Measurements from ENCODE around the gene CFAP20DC.
"Not testable (repeated sequence)": the region's sequence is repeated elsewhere in the genome, so short reads cannot be mapped to it uniquely, and the experiment has no call there.

CFAP20DC gene

DNA sequence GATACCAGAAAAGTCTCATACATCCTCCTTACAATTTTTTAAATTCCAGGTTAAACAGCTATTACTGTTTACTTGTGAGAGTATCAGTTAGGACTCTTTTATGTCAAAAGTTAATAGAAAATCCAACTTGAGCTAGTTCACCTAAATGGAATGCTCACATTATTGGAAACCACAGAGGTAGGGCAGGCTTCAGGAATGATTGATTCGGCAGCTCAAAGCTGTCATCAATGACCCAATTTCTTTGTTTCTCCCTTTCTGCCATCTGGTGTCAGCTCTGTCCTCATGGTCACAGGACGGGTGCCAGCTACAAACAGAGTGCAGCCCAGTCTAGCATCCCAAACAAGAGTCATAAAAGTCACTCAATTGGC is 32.2 kb downstream of the CFAP20DC start:
- peak in 1 of 2 experiments; percentile 0 for DNase-seq

DNA sequence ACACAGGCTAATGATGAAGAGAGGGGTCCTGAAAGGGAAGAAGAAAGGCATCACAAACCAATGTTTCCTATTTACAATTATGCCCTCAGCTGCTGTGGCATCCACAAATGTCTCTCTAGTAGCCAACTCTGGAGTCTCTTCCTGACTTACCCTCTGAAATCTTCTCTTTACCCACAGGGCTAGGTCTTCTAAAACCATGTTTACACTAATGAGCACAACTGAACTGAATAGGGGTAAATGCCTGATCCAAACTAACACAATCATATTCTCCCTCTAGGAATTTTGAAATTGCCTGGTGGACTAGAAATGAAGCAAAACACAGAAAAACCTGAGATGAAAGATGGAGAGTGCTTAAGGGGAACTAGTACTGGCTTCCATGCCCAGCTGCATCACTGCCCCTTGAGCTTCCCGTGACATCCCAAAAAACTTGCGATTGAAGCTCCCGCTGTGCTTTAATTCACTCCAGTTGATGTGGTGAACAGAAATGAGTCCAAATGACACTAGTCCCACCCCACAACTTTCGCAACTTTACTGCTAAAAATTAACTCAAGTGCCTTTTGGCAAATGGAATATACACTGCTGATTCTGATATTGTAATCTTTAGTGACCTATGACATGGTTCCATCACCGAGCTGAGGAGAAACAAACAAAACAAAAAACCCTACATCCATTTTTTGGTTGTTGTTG is 32.8 kb downstream of the CFAP20DC start:
- no peak for DNase-seq

DNA sequence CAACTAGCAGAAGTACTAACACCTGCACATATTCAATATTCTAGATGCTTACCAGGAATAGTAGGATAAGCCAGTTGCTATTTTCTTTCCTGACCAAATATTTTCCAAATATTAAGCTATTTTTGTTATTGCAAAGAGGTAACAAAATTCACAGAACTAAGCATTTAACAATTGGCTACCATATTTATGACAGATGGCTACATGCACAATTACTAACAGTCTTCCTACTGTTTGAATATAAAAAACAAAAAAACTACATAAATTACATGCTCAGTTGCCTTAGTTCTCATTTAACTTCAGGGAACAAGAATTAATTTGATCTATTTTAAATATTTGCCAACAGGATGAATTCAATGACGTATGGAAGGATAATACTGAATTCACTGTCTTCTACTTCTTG is 36.2 kb downstream of the CFAP20DC start:
- DNase-seq = no peak

DNA sequence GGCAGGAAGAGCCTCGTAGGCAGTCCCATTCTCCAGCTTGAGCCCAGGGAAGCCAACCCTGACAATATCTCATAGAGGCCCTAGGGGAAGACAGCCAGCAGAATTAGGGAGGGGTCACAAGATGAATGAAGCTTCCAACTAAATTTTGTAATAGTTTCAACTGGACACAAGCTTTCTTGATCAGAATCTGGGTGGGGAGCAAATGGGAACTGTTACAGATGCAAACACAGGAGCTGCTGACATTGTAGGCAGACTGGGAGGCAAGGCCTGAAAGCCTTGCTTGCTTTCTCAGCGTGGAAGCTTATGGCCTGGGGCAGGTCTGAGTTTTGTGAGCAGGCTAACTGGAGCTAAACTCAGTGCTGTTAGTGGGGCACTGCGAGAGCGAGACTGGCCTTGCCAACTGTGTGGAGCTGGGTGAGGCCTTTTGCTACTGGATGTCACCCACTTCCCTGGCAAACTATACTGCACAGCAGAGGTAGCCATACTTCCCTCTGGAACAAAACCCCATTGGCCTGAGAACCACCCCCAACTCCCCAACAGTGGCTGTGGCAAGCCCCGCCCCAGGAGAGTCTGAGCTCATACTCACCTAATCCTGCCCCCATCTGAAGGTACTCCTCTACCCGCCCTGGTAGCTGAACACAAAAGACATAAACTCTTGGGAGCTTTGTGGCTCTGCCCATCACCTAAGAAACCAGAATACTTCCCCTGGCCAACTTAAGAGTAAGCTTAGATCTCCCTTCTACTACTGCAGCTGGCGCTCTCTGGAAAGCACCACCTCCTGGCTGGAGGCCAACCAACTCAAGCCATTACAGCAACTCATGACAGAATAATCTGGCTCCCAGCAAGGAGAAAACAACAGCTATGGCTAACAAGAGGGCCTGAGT is 42.9 kb downstream of the CFAP20DC start:
- peak in 1 of 2 experiments; percentile 14 for DNase-seq

DNA sequence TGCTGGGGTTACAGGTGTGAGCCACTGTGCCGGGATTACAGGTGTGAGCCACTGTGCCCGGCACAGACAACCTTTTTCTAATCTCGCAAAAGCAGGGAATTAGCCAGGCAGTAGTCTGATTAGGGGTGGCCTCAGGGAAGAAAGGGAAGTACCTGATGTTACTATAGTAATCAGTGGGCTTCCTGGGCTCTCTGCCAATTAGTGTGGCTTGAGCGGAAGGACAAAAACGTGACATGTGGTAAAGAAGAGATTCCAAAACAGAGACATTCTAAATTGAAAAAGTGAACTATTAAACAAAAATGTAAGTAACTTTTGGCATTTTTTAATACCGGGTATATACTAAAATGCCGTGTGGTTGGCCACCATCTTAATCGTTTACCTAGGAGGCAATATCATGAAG is 48.1 kb downstream of the CFAP20DC start:
- no peak for DNase-seq

DNA sequence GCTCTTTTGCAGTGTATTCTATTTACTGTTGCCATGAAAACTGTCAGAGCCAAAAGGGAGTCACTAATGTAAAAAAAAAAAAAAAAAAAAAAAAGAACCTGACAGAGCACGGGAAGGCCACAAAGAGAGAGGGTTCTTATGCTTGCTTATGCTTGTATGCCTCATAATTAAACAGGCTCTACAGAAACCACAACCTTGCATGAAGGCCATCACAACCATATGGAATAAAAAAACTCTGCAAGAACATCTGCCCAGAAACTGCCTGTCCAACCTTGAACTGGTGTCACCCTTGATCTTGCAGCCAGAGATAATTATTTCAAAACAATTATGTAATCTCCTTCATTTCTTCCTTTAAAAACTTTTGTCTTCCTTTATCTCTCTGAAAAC is 50.1 kb downstream of the CFAP20DC start:
- no peak for DNase-seq

DNA sequence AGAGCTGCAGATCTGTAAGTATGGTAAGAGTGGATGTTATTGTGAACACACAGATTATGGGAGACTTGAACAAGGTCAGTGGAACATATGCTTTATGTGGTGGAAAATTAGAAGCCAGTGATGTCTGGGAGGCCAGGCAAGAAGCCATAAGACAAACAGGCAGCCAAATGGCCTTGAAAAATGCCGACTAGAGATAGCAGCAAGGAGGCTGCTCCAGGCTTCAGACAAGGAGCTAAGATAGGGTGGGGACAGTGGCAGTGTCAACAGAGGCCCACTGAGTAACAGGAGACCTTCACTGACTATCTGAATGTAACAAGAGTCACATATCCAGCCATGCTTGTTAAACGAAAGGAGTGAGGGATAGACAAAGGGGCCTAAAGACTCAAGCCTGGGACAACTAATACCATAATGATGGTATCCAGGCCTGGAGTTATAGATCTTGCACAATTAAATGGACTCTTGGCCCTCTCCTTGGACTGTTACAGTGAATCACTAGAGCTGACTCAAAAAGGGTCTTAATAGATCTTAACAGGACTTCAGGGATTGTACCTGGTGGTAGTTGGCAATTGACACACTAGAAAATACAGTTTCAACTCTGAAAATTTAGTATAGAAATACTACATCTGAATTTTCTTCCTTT is 50.6 kb downstream of the CFAP20DC start:
- DNase-seq = no peak

DNA sequence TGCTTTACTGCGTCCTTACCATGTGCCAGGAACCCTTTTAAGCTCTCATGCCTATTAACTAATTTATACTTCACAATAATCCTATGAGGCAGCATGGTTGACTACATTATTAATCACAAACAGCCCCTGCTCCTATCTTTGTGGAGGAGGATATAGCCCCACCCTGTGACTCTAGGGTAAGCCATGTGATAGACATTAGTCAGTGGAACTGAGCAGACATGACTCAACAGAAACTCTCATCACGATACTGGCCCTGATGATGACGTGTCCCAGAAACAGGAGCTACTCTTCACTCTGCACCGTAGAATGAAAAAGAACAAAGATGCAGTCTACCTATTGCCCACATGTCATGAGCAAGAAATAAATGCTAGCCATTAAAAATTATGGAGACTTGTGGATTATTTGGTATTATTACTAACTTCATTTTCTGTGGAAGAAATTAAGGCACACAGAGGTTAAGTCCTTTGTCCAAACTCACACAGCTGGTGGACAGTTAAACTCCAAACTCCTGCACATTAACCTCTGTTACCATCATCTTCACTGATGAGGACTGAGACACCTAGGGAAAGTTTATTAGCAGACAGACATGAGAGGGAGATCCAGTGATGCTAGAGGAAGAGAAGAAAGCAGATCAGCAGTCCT is 51.2 kb downstream of the CFAP20DC start:
- DNase-seq = no peak

DNA sequence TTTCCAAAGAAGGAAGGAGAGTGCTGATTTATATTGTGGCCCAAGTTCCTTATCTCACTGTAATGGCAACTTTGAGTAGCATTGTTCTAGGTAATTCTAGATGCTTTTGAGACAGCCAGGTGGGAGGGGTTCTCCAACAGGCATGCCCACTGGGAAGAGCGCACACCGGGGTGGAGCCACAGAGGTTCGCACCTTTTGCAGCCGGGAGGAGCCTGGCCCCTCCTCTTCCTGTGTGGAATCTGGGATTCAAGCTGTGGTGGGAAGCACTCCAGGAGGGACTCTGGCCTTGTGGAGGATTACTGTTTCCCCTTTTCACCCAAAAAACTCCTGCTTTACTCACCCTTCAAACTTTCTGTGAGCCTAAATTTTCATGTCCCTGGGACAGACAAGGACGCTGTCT is 53.1 kb downstream of the CFAP20DC start:
- DNase-seq = no peak

DNA sequence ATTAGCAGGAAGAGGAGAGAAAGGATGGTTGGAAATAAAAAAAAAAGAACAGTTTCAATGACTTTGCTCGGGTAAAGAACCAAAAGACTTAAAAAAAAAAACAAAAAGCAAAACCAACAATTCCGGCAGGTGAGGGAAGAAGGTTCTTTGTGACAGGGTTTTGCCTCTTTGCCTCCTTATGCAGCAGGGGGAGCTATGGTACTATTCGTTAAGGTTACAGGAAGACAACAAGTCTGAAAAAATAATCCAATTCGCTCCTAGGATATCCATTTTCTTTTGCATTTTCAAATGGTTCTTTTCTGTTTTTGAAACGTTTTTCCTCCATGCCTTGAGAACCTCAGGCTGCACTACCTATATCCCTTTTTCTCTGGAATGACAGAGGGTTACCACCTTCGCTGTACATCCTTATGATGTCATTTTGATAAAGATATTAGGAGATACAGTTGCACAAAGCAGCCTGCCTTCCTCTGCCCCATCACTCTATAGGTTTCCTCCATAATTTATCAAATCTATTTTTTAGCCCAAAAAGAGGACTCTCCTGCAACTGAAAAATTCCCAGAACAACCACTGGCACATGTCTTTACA is 55.0 kb downstream of the CFAP20DC start:
- DNase-seq = peak in 1 of 2 experiments; percentile 28

DNA sequence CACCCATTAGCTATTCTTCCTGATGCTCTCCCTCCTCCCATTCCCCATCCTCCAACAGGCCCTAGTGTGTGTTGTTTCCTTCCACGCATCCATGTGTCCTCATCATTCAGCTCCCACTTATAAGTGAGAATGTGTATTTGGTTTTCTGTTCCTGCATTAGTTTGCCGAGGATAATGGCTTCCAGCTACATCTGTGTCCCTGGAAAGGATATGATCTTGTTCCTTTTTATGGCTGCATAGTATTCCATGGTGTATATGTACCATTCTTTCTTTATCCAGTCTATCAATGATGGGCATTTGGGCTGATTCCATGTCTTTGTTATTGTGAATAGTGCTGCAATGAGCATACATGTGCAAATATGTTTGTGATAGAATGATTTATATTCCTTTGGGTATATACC is 56.3 kb downstream of the CFAP20DC start:
- no peak for DNase-seq

DNA sequence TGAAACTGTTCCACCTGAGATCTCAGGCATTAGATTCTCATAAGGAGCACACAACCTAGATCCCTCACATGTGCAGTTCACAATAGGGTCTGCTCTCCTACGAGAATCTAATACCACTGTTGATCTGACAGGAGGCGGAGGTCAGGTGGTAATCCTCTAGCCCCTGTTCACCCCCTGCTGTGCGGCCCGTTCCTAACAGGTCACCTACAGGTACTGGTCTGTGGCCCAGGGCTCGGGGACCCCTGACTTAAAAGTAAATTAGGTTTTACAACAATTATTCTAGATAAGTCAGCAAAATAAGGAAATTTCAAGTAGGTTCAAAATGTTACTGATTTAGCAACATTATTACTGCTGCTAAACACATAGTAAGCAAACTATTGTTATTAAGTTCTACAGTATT is 58.2 kb downstream of the CFAP20DC start:
- no peak for DNase-seq

DNA sequence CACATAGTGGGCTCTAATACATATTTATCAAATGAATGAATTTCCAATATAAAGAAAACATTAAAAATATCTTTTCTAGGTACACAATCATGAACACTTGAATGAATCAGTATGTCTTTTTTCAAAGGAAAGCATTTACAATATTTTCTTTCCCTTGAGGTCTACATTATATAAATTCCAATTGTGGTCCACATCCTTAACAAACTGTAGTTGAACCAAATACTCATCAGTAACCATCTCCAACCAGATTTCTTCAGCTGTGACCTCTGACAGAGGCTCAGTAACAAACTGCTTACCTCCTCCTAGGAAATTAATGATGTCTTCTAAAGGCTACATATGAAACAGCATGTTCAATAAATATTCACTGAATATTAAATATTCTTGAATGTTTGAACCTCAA is 58.8 kb downstream of the CFAP20DC start:
- DNase-seq = no peak

DNA sequence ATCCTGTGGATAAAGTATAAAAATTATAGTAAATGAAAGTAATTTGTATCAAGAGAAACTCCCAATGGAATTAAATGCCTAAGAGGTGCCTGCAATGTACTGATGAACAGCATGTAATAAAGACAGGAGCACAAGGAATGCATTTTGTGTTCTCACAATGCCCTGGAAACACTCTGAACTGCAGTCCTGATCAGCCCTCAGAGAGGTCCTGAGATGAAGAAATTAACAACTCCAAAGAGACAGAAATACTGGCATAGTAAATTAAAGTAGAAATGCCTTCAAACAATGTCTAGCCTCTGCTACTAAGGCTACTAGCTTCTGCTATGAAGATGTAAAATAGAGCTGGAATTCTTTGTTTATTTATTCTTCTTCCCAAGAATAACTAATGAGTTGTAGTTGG is 59.9 kb downstream of the CFAP20DC start:
- DNase-seq = no peak

DNA sequence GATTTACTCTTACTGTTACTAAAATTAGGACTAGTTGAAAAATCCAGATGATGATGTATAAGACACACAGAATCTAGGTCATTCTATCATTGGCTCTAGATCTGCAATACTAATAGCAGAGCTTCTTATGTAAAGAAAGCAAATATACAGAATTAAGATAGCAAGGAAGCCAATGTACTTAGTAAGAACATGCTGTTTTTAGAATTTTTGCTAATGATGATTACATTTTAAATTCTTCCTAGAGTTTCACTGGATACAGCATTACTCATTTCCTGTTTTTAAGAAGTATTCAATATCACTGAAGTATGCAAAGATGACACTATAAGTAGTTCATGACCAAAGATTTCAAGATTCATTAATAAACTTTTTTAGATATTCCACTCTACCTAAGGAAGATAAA is 60.7 kb downstream of the CFAP20DC start:
- DNase-seq = no peak

DNA sequence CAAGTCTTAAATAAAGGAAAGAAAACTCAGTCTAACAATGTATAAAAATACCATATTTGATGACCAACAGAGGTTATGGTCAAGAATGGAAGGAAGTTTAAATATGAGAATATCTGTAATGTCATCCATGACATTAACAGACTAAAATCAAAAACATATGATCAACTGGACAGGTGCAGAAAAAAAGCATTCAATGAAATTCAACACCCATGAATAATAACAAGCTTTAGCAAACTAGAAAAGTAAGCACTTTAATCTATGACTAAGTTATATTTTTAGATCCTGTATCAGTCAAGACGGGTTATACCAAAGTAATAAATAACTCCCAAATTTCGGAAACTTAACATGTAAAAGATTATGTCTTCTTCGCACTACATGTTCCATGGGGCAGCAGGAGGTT is 61.8 kb downstream of the CFAP20DC start:
- DNase-seq = no peak

DNA sequence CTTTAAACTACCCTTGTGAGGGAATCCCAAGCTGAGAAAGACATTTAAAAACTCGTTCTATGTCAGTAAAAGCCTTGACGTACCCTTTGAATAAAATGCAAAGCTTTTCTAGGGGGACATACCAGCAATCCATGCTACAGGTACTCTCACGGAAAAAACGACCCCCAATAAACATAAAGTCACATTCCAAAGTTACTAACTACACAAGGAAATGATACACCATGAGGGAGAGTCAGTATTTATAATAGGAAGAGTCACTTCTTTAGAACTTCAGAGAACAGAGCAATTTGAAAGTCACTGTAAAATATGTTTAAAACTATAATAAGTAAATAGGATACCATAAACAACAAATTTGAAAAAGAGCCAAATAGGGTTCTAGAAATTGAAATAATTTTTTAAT is 63.2 kb downstream of the CFAP20DC start:
- DNase-seq = no peak

DNA sequence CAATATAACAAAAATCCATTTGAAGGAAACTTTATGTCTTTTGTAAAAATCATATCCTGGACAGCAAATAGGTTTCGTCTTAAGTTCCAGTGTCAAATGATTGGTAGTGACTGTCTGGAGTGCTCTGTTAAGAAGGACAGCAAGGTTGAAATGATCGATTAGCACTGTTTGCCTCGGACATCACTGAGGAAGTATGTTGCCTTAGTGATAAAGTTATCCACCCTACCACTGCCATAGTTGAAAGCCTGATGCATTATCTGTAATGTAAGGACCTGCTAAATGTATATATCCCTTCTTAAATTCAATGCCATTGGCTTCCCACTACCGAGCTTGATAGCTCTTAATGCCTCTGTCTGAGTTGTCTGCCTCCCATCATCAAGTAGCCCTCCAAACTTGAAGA is 70.0 kb downstream of the CFAP20DC start:
- no peak for DNase-seq

DNA sequence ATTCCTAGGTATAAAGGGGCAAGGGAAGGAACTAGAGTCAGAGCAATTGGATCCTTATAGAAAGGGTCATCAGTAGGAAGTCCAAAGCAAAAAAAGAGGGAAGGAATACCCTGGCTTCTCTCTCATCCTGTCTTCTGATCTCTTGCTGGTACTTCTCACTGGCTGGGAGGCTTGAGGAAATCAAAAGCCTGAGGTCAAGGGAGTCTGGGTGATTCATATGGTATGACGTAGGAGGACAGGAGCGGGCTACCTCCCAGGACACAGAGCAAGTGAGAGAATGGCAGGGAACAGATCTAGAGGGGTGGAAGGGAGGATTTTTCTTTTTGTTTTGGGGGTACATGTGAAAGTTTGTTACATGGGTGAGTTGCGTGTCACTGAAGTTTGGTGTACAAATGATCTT is 76.0 kb downstream of the CFAP20DC start:
- DNase-seq = no peak

DNA sequence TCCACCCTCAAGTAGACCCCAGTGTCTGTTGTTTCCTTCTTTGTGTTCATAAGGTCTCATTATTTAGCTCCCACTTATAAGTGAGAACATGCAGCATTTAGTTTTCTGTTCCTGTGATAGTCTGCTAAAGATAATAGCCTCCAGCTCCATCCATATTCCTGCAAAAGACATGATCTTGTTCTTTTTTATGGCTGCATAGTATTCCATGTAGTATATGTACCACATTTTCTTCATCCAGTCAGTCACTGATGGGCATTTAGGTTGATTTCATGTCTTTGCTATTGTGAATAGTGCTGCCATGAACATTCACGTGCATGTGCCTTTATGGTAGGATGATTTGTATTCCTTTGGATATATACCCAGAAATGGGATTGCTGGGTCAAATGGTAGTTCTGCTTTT is 82.0 kb downstream of the CFAP20DC start:
- DNase-seq = not testable (repeated sequence)

DNA sequence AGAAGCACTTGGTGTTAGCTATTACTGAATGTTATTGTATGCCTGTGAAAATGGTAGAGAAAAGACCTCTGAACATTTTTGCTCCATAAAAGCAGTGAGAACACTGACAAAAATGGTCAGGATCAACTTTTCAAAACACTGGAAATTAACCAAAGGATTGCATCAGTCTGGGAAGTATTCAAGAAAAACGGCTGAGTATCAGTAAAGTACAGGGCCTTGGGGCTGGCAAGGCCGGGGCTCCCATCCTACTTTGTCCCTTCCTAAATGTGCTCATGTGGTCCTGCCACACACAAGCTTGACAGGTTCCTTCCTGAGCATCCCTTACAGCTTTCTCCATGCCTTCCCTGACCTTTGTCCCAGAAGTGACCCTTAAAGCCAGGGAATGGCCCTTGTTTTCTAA is 84.0 kb downstream of the CFAP20DC start:
- DNase-seq = no peak

DNA sequence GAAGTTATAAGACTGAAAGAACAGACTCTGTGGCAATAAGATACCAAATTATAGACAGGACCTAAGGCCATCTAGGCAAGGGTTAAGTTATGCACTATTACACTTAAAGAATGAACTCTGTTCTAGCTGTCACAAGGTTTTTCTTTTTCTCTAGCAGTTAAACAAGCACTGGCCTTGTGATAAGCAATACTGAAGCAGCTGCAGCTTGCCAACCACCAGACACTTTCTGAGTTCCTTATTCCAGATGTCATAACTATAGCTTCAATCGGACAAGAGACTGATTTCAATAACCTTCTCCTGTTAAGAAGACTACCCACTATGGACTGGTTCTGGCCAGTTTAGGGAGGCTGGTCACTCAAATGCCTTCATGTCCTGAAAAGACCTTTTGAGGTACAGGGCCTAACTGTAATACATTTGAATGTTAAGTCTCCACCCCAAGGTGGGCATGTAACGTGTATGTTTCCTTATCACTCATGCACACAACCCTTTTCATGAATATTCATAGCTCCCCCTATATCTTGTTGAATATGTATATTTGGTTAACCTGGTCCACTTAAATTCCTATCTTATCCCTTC is 85.8 kb downstream of the CFAP20DC start:
- no peak for DNase-seq

DNA sequence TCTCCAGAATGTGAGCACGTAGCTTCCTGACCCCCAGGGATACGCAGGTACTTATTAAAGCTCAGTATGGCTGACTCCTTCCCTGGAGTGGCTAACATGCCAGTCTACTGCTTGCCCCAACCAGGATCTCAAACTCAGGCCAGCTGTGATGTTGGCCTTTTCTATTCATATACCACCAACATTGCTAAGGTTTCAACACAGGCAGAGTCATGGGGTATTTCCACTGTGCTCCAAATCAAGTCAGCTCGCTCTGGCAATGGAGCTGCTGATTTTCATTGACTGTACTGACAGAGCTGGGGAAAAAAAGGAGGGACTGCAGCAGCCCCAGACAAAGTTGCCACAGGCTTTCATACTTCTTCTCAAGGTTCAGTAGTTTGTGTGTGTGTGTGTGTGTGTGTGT is 87.0 kb downstream of the CFAP20DC start:
- no peak for DNase-seq
